Right lobe of liver (tissue), 4 donors: ENCODE data around the gene NPIPA8.
"Not testable (repeated sequence)": the region's sequence is repeated elsewhere in the genome, so short reads cannot be mapped to it uniquely, and the experiment has no call there.

Experiments used
- POLR2A ChIP-seq: fragments of 450-650 bp; IDR thresholded peaks from one replicate; pipeline ENCODE4 v1.6.1; 2017; ENCODE audit warnings: antibody characterized with exemption, mild to moderate bottlenecking
- TF ChIP-seq, protein P1 (sequence below), 4 donors: fragments of 200-600 bp in 3 of 4; fragments of 450-650 bp in 1 of 4; IDR thresholded peaks; one replicate each; pipeline versions ENCODE4 v1.5.1 to v1.8.0; 2016 to 2022; ENCODE audit warnings: antibody characterized with exemption in 4 of 4, mild to moderate bottlenecking in 2 of 4
- donor health status: DM: no; HTN: no; CAD: no.
- donor health status: DM: no; HTN: no; CAD: no.
- donor health status: DM: no; HTN: yes; CAD: no.

GRCh38 chr16:18270171-18270570, 66.4 kb downstream of the NPIPA8 start:
- TF ChIP-seq, protein P1, sequence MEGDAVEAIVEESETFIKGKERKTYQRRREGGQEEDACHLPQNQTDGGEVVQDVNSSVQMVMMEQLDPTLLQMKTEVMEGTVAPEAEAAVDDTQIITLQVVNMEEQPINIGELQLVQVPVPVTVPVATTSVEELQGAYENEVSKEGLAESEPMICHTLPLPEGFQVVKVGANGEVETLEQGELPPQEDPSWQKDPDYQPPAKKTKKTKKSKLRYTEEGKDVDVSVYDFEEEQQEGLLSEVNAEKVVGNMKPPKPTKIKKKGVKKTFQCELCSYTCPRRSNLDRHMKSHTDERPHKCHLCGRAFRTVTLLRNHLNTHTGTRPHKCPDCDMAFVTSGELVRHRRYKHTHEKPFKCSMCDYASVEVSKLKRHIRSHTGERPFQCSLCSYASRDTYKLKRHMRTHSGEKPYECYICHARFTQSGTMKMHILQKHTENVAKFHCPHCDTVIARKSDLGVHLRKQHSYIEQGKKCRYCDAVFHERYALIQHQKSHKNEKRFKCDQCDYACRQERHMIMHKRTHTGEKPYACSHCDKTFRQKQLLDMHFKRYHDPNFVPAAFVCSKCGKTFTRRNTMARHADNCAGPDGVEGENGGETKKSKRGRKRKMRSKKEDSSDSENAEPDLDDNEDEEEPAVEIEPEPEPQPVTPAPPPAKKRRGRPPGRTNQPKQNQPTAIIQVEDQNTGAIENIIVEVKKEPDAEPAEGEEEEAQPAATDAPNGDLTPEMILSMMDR (IDR thresholded peaks at IDR 0.05), result not testable (repeated sequence)
- not testable (repeated sequence) for TF ChIP-seq POLR2A
